SHP77 treated with DMSO at 0.1 percent for 48 hours (cell line): ENCODE results near the gene STAT4.

Source experiments
- DNase-seq: peaks from one replicate; lab custom pipeline; 2025; lab: John Stamatoyannopoulos, UW

STAT4 gene

DNA sequence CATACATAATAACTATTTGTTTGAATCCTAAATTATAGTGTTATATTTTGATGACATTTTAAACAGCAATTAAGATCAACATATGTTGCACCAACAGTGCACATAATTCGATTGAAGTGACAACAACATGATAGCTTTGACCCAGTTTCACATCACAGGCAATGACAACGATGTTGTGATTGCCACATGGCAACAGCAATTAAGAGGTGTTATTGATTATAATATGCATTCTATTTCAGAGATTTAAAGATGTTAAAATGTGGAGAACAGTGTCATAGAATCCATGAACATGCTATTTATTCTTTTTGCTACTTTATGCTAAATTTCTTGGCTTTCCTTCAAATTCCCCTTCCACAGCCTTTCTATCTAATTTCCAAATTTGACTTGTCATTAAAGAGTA, 68.5 kb downstream of the STAT4 start:
- no peak for DNase-seq

DNA sequence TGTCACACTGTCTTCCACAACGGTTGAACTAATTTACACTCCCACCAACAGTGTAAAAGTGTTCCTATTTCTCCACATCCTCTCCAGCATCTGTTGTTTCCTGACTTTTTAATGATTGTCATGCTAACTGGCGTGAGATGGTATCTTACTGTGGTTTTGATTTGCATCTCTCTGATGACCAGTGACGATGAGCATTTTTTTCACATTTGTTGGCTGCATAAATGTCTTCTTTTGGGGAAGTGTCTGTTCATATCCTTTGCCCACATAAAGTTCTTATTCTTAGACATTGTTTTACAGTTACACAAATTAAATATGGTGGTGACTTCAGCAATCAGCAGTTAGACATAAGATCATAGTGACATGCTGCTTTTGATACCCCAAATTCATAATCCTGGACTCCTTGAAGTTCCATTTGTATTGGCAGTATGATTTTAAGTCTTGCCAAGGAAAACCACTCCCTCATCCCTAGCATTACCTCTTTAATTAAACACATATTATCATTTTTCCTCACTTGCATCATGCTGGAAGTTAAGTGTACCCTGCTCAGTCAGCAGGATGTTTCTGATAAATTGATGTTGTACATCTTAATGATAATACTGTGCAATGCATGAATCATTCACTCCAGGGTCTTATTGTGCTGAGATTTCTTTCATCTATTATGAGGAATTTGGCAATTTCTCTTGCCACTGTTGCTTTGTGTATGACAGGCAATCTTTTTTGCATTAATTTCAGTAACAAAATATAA, 69.2 kb downstream of the STAT4 start:
- no peak for DNase-seq

DNA sequence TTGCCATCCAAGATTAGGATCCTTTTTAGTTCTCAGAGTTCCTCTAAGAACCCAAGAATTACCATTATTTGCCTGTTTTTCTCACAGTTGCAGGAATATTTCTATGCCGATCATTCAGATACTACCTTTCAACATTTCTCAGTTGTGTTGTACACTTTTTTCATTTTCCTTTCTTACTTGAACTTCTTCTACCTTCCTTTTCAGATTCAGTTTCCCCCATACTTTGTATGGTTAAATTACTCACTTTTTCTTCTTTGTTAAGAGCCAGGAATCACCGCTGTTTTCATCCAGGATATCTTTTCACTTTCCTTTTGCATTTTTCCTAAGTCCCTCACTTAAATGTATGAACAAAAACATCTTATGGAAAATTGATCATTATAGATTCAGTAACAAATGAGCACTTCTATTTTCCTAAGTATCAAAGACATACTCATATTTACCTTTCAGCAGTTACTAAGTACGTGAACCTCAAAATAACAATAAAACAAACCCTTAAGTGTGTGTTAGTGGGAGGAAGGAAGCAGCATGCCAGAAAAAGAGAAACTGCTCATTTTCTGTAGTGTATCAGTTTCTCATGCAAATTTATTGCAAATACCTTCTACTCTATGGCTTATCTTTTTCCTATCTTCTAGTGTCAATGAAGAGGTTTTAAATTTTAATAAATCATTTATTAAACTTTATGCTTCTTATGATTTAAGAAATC, 72.5 kb downstream of the STAT4 start:
- no peak for DNase-seq

DNA sequence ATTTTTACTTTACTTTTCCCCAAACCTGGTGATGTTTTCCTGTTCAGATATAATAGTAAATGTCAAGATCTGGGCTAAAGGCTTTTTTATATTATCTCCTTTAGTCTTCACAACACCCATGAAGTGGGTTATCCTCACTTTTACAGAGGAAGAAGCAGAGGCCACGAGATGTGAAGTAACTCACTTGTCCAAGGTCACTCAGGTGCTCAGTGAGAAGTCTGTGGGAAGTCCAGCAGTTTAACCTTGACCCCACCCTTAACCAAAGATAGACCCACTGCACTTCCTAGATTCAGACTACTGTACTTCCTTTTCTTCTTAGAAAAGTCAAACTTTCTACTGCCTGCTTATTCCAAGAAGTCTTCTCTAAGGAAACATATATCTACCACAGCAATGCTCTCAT, 80.5 kb downstream of the STAT4 start:
- DNase-seq, result no peak

DNA sequence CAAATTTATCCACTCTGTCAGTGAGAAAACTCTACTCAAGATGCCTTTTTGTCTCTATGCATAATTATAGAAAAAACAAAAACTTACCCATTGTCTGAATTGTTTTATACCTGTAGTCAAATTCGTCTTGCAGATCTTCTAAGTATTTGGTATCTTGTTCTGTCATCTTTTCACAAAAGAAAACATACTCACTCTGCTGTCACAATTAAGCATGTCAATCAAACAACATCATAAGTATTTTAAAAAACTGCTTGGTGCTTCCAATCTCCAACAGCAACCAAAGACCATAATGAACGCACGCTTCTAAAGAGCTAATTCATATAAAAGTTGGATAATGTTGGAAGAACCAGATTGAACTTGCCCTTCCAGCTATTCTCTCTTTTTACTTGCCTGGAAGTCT, 81.2 kb downstream of the STAT4 start:
- DNase-seq, result no peak

DNA sequence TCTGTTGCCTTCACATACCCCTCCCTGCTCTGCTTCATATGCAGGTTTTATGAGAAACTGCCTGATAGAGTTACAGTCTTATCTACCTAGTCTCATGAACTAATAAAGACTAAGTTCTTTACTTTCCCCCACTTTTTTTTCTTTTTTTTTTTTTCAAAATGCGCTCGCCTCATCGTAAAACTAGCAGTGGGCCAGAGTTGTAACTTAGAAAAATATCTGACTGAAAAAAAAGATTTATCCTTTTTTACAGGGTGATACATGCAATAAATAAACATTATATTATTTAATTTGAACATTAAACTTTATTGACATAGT, 83.9 kb downstream of the STAT4 start:
- no peak for DNase-seq

DNA sequence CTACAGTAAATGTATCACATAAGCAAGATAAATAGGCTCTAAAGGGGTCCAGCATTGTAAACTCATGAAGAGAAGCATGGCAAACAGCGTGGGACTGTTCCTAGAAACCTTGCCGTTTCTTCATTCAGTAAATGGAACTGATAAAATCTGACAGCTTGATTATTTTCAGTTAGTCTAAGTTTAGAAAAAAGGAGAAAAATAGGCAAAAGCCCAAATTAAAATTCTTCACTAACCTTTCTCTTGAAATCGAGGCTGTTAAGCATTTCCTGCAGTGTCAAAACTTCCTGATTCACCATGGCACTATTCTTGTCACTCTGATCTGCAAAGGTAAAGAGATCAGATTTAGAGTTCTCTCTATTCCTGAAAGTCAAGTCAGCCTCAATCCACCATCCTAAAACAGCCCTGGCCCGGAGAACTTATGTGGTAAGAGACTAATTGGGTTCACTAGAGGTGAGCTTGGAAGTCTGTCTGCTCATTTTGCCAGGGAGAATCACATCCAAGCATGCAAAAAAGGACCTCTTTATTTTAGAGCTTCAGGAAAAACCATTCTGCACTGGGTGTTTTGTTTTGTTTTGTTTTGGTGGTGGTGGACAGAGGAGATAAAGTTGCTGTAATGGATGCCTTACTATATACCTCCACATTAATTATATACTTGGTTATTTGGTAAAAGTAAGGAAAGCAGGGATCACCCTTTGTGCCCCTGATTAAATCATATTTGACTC, 84.4 kb downstream of the STAT4 start:
- no peak for DNase-seq

DNA sequence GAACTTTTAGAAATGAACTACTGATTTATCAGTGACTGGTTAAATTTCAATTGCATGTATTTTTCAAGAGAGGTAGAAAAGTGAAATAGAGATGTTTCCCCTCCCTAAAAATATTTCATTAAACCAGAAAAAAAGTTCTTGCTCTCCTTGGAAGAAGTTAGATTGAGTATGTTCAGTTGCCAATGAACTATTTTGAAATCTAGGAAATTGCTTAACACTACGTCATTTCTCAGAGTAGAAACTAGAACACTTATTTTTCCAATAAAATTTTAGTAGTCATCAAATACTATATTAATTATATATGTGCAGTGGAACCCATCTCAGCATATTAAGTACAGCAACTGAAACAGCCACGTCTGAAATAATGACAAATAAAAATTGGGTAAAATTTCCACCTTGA, 85.0 kb downstream of the STAT4 start:
- no peak for DNase-seq

DNA sequence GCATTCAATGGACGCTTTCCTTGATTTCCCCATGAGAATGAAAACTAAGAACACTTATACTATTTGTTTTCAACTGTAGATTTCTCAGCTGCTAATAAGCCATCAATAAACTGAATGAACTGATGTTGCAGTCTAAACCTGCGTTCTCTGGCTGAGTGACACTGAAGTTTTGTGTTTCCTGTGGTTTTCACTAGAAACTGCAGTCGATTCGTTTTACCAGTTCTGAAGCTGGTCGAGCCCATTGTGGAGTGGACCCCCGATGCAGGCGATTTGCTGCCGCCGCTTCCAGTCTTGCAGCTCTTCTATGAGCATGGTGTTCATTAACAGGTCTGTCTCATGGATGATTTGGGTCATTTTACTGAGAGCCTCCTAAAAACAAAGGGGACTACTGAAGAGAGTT, 86.2 kb downstream of the STAT4 start:
- no peak for DNase-seq

DNA sequence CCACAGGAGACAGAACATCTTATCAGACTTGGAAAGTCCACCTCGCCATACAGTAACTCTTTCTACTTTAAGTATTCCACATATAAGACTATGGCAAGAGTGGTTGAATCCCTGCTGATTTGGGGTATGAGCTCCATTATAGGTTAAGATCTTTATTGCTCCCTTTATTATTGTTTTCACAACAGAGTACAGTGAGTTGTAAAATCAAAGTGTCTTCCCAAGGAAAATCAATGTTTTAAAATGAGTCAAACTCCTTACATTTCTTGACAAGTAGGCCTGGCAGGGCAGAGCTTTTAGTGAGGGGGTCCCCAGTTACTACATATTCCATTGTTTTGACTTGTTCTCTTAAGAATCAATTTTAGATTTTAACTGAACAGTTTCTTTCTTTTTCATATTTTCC, 87.2 kb downstream of the STAT4 start:
- DNase-seq, result no peak

DNA sequence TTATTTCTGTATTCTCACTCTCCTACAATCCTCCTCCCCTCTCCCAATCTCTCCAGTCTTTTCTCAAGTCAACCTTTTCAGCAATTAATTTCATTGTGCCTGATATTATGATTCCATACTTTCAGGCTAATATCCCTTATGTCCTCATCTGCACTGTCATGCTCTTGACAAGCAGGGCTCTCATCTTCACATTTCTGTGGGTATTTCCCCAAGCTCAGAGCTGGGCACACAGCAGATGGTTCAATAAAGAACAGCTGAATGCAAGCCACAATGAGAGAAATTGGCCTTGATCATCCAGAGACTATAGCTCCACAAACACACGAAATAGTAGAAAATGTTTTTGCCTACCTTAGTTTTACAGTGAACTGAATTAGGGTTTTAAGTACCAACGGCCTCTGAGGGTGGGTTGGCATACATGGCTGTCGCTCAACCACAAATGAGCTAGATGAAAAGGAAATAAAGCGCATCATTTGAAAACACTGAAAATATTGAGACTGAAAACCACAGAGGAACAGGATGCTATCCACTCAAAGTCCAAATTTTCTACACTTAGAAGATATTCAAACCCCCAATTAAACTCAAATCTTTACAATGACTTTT, 89.3 kb downstream of the STAT4 start:
- no peak for DNase-seq

DNA sequence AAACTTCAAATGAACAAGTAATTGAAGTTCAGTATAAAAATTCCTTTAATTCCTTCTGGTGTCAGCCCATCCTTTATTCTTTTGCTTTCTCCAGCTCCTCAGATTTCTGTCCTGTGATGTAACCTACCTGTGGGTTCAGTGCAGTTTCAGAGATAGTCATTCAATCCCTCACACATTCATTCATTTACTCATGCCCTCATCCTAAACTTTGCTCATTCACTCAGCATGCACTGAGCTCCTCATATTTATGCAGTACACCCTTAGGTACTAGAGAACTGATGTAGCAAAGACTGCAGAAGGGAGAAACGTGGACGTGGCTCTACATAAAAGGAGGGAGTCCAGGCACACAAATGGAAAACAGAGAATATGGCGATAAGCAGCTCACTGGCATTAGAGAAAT, 91.5 kb downstream of the STAT4 start:
- no peak for DNase-seq

DNA sequence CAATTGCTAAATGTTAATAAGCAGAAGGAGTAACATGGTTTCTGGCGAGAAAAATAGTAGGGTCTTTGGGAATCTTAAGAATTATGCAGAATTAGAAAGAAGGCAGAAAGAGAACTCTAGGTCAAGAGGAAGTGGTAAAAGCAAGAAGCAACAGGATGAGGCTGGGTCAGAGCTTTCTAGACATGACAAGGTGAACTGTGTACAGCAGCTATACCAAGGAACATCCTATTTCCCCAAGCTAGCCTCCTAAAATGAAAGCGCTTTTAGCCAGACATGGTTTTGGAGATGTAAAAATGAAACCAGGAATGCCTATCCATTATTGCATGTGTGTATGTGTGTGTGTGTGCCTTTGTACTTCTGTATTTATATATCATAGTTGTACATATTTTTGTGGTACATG, 94.6 kb downstream of the STAT4 start:
- no peak for DNase-seq

DNA sequence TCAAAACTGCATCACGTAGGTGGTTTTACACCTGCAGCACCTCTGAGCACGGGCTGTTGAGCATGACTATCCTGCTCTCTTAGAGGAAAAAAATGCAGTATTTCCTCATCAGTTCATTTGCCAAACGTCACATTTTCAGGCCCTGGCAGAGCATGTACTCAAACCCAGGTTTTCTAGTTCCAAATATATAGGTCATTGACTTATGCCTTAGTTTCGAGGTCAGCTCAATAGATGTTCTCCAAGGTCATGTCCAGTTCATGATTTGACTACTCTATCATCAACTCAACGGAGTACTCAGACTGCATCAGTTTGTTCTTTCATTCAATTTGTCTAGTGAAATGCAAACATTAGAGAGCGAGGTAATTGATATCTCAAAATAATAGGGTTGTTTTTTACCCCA, 97.5 kb downstream of the STAT4 start:
- no peak for DNase-seq

DNA sequence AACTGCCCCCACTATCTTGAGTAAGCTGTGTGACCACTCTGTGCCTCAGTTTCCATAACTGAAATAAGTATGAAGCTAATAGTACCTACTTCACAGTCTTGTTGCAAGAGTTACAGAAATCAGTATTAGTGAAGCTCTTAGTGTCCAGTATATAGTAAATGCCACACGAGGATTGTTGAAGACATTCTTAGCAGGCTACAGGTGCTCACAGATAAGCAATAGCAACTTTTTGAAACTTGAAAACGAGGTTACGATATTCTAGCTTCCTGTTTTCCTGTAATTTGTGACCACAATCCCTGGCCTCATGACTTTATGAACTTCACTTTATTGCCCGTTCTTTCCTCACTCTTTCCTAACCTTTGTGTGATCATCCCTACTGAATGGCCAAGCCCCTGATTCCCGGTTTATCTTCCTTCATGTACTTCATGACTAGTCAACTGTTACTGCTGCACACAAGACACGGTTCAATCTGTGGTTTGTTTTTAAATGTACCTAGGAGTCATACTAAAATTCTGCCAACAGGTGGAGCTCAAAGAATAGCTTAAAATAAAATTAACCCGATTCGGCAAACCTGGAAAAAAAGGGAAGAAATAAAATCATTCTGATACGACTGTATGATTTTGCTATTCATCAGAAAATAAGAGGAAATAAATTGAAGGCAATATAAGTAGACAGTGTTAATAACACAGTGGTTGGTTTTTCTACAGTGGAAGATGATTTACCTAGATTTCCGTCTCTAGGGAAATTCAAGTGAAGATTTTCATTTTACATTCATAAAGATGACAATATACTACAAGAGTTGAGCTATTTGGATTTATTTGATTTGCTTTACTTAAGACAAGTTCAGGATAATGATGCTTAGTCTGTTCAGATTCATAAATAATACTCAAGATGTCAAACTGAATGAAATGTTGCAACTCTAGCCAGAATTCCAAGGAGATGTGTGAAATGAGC, 98.7 kb downstream of the STAT4 start:
- no peak for DNase-seq

DNA sequence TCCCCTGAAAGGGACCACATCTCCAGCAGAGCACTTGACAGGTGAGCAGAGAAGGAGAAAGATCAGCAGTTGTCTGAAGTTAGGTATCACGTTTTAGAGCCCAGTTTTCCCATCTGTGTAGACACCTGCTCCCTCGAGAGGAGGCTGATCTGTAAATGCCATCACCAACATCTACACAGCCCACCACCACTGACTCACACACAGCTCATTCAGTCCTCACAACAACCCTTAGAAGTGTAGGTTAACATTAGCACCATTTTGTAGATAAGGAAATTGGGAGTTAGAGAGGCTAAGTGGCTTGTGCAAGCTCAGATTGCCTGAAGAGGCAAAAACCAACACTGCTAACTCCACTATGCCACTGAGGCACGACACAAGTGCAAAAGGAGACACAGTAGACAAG, 99.6 kb downstream of the STAT4 start:
- no peak for DNase-seq

DNA sequence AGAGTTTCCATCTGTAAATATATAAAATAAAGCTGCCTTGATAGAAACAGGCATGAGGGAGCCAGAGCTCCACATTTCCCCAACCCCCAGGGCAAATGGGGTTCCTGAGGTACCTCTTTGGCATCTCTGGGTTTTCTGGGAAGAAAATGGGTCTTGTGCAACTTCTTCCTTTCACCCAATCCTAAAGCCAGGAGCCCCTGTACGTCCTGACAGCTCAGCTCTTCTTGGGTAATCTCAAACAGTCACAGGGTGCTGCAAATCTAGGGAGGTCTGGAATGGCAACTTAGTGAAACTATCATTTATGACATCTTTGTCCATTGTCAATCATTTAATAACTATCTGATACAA, 100.2 kb downstream of the STAT4 start:
- no peak for DNase-seq

DNA sequence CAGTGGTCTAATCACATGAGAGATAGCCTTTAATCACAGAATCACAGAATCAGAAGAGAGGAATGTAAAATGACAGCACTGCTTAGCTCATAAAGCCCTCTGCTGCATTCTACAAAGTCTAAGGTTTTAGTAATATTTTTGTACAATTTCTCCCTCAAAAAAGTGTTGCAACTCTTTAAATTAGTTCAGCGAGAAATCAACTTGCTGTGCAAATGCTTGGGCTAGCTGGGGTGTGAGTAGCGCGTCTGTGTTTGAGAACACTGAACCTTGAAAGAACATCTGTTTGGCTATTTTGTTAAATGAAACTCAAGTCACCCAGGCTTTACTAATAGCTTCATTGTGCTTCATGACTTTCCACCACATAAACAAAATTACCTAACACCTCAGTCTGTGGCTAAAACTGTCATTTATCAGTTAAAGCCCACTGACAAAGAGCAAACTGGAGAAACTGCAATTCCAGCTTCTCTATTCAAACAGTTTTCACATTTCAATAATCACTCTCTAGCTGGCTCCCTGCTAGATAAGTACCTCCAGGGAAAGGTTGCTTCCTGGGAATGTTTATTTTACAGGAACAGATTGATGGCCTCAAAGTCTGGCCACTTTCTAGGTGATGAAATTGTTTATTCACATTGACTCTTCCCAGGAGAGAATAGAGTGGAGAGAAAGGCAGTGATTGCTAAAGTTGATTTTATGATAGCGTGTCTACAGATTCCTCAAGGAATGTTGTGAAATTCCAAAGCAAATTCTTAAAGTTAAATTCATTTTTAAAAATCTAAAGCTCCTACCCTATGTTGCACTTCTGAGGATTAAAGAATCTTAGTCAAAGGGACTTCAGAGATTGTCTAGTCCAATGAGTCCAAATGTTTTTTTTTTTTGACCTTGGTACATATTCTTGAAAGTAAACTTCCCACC, 100.8 kb downstream of the STAT4 start:
- no peak for DNase-seq

DNA sequence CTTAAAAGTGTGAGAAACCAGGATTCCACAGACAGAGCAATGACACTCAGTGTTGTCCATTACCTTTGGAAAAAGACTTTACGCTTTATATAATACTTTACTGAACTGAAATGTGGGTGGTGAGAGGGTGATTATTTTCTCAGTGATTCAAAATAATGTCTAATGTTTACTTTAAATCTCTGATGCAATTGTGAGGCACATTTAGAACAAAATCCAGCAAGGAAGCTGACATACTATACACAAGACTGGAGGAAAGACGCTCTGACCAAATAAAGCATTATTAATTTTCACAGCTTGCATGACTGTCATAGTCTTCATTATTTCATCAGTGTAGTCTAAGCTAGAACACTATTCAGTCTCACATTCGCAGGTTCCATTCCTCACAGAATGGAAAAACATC, 102.7 kb downstream of the STAT4 start:
- DNase-seq, result no peak

DNA sequence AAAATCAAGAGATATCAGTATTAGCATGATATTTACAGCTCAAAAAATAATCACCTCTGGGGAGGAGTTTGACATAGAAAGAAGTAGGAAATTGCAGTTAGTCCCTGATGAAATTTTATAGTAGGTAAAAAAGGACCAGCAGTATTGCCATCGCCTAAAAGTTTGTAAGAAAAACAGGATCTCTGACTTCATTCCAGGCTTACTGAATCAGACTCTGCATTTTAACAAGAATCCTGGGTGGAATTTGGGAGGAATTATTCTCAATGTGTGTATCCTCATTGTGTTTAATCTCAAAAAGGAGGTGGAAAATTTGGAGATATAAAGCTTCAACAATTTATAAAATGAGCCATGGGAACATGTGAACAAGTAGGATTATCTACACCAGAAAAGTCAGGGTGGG, 105.7 kb downstream of the STAT4 start:
- DNase-seq, result no peak

DNA sequence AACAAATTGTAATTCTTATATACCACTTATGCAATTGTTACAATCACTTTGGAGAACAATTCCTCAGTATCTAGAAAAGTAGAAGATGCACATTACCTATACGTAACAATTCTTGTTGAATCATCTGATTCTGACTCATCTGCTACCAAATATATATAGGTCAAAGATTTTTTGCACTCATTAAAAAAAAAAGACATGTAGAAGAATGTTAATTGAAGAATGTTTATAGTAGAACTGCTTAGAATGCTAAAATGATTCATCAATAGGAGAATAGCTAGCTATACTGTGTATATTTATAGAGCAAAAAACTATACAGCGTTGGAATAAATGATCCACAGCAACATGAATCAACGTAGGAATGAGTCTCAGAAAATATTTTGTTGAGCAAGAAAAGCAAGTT, 107.4 kb downstream of the STAT4 start:
- no peak for DNase-seq
